Measurements from ENCODE around the gene FDX1. TPM values are rescaled to one million over a fixed set of nuclear protein-coding genes. Genes with fewer than 3 reads are reported as not detected.

The FDX1 gene
- polyA plus RNA-seq, 2 of the 4 experiments (the other 2 are of a cell fraction) = 13.3 to 15.0 TPM

DNA sequence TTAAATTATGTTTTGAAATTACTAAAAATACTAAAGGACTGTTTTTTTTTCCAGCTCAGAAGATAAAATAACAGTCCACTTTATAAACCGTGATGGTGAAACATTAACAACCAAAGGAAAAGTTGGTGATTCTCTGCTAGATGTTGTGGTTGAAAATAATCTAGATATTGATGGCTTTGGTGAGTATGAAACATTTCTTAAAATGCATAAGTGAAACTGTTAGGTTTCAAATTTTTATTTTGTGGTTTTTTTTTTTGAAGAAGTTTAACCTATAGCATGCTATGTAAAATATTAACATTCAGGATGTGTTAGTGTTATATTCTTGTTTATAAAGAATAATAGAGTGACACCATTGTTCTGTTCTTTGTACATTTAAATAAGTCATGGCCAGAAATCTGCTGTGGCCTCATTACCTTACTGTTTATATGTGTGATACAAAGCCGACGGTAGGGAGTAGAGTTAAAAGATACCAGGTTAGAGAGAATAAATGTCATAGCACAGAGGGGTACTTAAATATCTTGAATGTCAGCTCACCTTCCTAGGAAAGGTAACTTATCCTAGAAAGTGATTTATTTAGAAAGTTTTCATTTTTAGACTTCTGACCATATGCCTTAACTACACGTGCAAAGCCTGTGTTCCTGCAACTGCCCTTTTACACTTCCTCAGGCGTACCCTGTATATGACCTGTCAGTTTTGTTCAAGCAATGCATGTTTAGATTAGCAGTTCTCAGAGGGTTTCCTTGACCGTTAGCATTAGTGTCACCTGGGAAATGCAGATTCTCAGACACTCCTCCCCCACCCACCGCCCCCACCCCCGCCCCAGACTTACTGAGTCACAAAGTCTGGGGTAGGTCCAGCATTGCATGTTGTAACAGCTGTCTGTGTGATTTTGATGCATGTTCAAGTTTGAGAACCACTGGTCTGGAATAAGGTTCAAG is 6.3 kb downstream of the FDX1 start:
- no peak overlapping the region for H3K4me3 ChIP-seq
- no peak overlapping the region for H3K27ac ChIP-seq
- no peak for ATAC-seq
- TF ChIP-seq TFCP2L1 (CRISPR knock-in tag; IDR thresholded peaks at IDR 0.05) (no peak), ZFP36 (IDR thresholded peaks at IDR 0.05; ENCODE audit: borderline replicate concordance, partially characterized antibody) (no peak), CBX8 (IDR thresholded peaks at IDR 0.05) (no peak), ZSCAN20 (CRISPR knock-in tag; IDR thresholded peaks at IDR 0.05) (no peak), MYC (IDR thresholded peaks at IDR 0.05; ENCODE audit: borderline replicate concordance, low read length) (no peak), ESRRA (IDR thresholded peaks at IDR 0.05; ENCODE audit: borderline replicate concordance, low read length) (no peak), MAZ (IDR thresholded peaks at IDR 0.05; ENCODE audit: borderline replicate concordance, low read depth, low read length) (no peak), HDAC2 (IDR thresholded peaks at IDR 0.05) (no peak), EHMT2 (IDR thresholded peaks at IDR 0.05; ENCODE audit: low read depth) (no peak), RARB (CRISPR knock-in tag; IDR thresholded peaks at IDR 0.05) (no peak), RAD21 (conservative IDR thresholded peaks at IDR 0.05 in 1 of 2, IDR thresholded peaks at IDR 0.05 in 1 of 2) (no peak), CBX2 (IDR thresholded peaks at IDR 0.05; ENCODE audit: borderline replicate concordance, low read depth) (no peak), SMC3 (IDR thresholded peaks at IDR 0.05) (no peak), RCOR1 (IDR thresholded peaks at IDR 0.05; ENCODE audit: low read depth, low read length) (no peak)
- TF ChIP-seq, protein P1, sequence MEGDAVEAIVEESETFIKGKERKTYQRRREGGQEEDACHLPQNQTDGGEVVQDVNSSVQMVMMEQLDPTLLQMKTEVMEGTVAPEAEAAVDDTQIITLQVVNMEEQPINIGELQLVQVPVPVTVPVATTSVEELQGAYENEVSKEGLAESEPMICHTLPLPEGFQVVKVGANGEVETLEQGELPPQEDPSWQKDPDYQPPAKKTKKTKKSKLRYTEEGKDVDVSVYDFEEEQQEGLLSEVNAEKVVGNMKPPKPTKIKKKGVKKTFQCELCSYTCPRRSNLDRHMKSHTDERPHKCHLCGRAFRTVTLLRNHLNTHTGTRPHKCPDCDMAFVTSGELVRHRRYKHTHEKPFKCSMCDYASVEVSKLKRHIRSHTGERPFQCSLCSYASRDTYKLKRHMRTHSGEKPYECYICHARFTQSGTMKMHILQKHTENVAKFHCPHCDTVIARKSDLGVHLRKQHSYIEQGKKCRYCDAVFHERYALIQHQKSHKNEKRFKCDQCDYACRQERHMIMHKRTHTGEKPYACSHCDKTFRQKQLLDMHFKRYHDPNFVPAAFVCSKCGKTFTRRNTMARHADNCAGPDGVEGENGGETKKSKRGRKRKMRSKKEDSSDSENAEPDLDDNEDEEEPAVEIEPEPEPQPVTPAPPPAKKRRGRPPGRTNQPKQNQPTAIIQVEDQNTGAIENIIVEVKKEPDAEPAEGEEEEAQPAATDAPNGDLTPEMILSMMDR (IDR thresholded peaks at IDR 0.05) = no peak
- TF ChIP-seq, protein P2, sequence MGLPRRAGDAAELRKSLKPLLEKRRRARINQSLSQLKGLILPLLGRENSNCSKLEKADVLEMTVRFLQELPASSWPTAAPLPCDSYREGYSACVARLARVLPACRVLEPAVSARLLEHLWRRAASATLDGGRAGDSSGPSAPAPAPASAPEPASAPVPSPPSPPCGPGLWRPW (IDR thresholded peaks at IDR 0.05) = no peak
- TF ChIP-seq, protein P3, sequence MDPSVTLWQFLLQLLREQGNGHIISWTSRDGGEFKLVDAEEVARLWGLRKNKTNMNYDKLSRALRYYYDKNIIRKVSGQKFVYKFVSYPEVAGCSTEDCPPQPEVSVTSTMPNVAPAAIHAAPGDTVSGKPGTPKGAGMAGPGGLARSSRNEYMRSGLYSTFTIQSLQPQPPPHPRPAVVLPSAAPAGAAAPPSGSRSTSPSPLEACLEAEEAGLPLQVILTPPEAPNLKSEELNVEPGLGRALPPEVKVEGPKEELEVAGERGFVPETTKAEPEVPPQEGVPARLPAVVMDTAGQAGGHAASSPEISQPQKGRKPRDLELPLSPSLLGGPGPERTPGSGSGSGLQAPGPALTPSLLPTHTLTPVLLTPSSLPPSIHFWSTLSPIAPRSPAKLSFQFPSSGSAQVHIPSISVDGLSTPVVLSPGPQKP (IDR thresholded peaks at IDR 0.05; ENCODE audit: low read depth, low read length) = no peak
- WGBS (ENCODE audit: missing lambda C conversion rate) = 88% methylated on average over 6 of the region's 8 CpGs
- no peak for FAIRE-seq
- H3K9me3 ChIP-seq = no peaks in the 10 kb centered on the region
- peaks cover 47% of the 10 kb centered on the region for H3K4me1 ChIP-seq
- POLR2A ChIA-PET = no interaction called here
- CTCF ChIA-PET = interaction anchor here (0.8 to 2.1 kb wide), 6 partner anchors 8 to 794 kb away, joined by 3 to 11 read pairs (median 4); no protein-coding TSS in a partner anchor
- peak overlapping the region; percentile 1; the same call in 1 of the 3 replicates for H3K4me2 ChIP-seq
- DNase-seq (ENCODE audit: low read depth in 1 of 2, low spot score in 1 of 2) = no peak

DNA sequence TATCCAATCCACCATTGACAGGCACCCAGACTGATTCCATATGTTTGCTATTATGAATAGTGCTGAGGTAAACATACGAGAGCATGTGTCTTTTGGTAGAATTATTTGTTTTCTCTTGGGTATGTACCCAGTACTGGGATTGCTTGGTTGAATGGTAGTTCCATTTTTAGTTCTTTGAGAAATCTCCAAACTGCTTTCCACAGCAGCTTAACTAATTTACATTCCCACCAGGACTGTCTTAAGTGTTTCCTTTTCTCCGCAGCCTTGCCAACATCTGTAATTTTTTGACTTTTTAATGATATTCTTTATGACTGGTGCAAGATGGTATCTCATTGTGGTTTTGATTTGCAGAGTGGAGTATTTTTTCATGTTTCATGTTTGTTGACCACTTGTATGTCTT is 8.3 kb downstream of the FDX1 start:
- Histone ChIP-seq H3K4me1 (peaks cover 37% of the 10 kb centered on the region), H3K4me3 (no peak overlapping the region), H3K9me3 (no peaks in the 10 kb centered on the region), H3K4me2 (no peak overlapping the region), H3K27ac (no peak overlapping the region)
- ChIA-PET POLR2A (no interaction called here), CTCF (no interaction called here)
- no peak for ATAC-seq
- 97% methylated on average over 2 of the region's 2 CpGs for WGBS (ENCODE audit: missing lambda C conversion rate)
- no peak for DNase-seq (ENCODE audit: low read depth in 1 of 2, low spot score in 1 of 2)
- TF ChIP-seq CEBPB (IDR thresholded peaks at IDR 0.05) (no peak), GATA3 (IDR thresholded peaks at IDR 0.05; ENCODE audit: borderline replicate concordance) (no peak), HDAC2 (IDR thresholded peaks at IDR 0.05) (no peak), TFCP2L1 (CRISPR knock-in tag; IDR thresholded peaks at IDR 0.05) (no peak), HOXB13 (CRISPR knock-in tag; IDR thresholded peaks at IDR 0.05; ENCODE audit: low read depth) (no peak), RARB (CRISPR knock-in tag; IDR thresholded peaks at IDR 0.05) (no peak), ZSCAN20 (CRISPR knock-in tag; IDR thresholded peaks at IDR 0.05) (no peak), FOSL2 (IDR thresholded peaks at IDR 0.05) (no peak), FOSL2 (CRISPR knock-in tag; IDR thresholded peaks at IDR 0.05) (no peak), KDM5A (IDR thresholded peaks at IDR 0.05) (no peak), ZC3H11A (IDR thresholded peaks at IDR 0.05) (no peak), PHF8 (IDR thresholded peaks at IDR 0.05; ENCODE audit: borderline replicate concordance, low read depth) (no peak)
- TF ChIP-seq, protein P4, sequence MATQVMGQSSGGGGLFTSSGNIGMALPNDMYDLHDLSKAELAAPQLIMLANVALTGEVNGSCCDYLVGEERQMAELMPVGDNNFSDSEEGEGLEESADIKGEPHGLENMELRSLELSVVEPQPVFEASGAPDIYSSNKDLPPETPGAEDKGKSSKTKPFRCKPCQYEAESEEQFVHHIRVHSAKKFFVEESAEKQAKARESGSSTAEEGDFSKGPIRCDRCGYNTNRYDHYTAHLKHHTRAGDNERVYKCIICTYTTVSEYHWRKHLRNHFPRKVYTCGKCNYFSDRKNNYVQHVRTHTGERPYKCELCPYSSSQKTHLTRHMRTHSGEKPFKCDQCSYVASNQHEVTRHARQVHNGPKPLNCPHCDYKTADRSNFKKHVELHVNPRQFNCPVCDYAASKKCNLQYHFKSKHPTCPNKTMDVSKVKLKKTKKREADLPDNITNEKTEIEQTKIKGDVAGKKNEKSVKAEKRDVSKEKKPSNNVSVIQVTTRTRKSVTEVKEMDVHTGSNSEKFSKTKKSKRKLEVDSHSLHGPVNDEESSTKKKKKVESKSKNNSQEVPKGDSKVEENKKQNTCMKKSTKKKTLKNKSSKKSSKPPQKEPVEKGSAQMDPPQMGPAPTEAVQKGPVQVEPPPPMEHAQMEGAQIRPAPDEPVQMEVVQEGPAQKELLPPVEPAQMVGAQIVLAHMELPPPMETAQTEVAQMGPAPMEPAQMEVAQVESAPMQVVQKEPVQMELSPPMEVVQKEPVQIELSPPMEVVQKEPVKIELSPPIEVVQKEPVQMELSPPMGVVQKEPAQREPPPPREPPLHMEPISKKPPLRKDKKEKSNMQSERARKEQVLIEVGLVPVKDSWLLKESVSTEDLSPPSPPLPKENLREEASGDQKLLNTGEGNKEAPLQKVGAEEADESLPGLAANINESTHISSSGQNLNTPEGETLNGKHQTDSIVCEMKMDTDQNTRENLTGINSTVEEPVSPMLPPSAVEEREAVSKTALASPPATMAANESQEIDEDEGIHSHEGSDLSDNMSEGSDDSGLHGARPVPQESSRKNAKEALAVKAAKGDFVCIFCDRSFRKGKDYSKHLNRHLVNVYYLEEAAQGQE (IDR thresholded peaks at IDR 0.05) = no peak
- FAIRE-seq = no peak

Measured in A549 (cell line).